Calu3 (cell line): ENCODE data around the gene ORAI1. TPM values are rescaled to one million over a fixed set of nuclear protein-coding genes. Genes with fewer than 3 reads are reported as not detected.
"Not testable (repeated sequence)": the region's sequence is repeated elsewhere in the genome, so short reads cannot be mapped to it uniquely, and the experiment has no call there.

Experiments used
- BruUV-seq: library from RNA; stranded (reverse); fragments of 400-500 nt; replicated peaks from 2 replicates; lab custom pipeline; 2021; lab: Mats Ljungman, UMichigan
- CTCF ChIA-PET: fragments of 300-600 bp; sonication (Branson Sonifier 250); formaldehyde crosslinking; loops from one replicate; lab custom pipeline; 2022; ENCODE audit warnings: antibody characterized with exemption; lab: Charles Lee
- DNase-seq: peaks from one replicate; pipeline ENCODE4 v3.0.0; 2022
- H3K27ac Mint-ChIP-seq: one replicate; pipeline ENCODE4 v1.8.0; 2022; ENCODE audit warnings: mixed read lengths; ENCODE audit not compliant: unreplicated experiment
- H3K27me3 Mint-ChIP-seq: one replicate; pipeline ENCODE4 v1.8.0; 2022; ENCODE audit warnings: mixed read lengths; ENCODE audit not compliant: unreplicated experiment
- H3K36me3 Mint-ChIP-seq: one replicate; pipeline ENCODE4 v1.8.0; 2022; ENCODE audit warnings: mild to moderate bottlenecking, moderate library complexity, mixed read lengths; ENCODE audit not compliant: insufficient read depth, unreplicated experiment
- H3K4me1 Mint-ChIP-seq: one replicate; pipeline ENCODE4 v1.8.0; 2022; ENCODE audit warnings: mild to moderate bottlenecking, low read depth, mixed read lengths; ENCODE audit not compliant: unreplicated experiment
- H3K4me3 Mint-ChIP-seq: one replicate; pipeline ENCODE4 v1.8.0; 2022; ENCODE audit warnings: mild to moderate bottlenecking, low read depth, moderate library complexity, mixed read lengths; ENCODE audit not compliant: unreplicated experiment
- H3K9me3 Mint-ChIP-seq: one replicate; pipeline ENCODE4 v1.8.0; 2022; ENCODE audit warnings: low read depth, mixed read lengths; ENCODE audit not compliant: unreplicated experiment
- intact Hi-C: fragments of 100-400 bp; cut with micrococcal nuclease; formaldehyde crosslinking; loops from one replicate; pipeline ENCODE4 v1.10.0; 2022; ENCODE audit not compliant: unreplicated experiment
- total RNA-seq: library from RNA; stranded (reverse); gene quantifications from 2 replicates; pipeline ENCODE4 v1.2.3, GENCODE V29; 2022
- TF ChIP-seq, protein P1 (sequence below): fragments of 200-600 bp; IDR thresholded peaks from one replicate; pipeline ENCODE4 v1.8.0; 2022; ENCODE audit warnings: antibody characterized with exemption; ENCODE audit not compliant: unreplicated experiment

Gene ORAI1
- total RNA-seq, 1 experiment from 2014 or later, result 35.5 TPM

DNA sequence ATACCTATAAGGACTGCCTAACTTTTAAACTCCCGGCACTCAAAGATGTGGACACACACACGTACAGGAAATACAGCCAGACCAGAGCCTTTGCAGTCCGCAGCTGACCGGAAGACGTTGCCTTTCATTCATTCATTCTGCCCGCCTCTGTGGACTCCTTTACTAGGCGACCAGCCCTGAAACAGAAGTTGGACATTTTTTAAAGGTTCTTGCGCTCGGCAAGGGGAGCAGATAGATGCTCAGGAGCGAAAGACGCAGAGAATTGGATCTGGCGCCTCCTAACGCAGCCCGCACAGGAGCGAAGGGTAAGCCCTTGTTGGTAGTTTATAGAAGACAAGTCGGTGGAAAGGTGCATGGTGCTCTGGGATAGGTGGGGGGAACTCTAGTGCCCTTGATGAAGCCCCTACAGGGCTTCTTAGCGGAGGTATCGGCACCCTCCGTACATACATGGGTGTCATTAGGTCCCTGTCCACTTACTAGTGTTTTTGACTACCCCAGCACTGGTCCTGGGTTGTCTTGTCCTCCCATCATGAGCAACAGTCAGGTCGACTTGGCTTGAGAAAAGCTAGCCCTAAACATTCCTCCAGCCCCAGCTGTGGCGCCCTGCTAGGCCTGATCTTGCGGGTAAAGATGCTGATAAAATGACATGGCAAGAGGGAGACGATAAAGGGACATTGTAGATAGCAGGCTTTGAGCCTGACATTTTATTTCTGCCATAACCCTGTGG, 45.2 kb upstream of the ORAI1 start, which contains the start of gene KDM2B:
KDM2B (minus strand) TSS at position 65 of the 727 bp plus-strand sequence. CDS start 112 bp downstream, outside the sequence.
- BruUV-seq, result no TSS peak
- TF ChIP-seq, protein P1, sequence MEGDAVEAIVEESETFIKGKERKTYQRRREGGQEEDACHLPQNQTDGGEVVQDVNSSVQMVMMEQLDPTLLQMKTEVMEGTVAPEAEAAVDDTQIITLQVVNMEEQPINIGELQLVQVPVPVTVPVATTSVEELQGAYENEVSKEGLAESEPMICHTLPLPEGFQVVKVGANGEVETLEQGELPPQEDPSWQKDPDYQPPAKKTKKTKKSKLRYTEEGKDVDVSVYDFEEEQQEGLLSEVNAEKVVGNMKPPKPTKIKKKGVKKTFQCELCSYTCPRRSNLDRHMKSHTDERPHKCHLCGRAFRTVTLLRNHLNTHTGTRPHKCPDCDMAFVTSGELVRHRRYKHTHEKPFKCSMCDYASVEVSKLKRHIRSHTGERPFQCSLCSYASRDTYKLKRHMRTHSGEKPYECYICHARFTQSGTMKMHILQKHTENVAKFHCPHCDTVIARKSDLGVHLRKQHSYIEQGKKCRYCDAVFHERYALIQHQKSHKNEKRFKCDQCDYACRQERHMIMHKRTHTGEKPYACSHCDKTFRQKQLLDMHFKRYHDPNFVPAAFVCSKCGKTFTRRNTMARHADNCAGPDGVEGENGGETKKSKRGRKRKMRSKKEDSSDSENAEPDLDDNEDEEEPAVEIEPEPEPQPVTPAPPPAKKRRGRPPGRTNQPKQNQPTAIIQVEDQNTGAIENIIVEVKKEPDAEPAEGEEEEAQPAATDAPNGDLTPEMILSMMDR, result no peak
- CTCF ChIA-PET, result interaction anchor here (0.6 kb wide), 2 partner anchors 29 to 213 kb away, joined by 3 read pairs; partner anchors contain the start of gene RHOF
- peak within 1 kb of the TSS; percentile 81 for H3K4me3 Mint-ChIP-seq
- DNase-seq, result no peak
- peaks cover under 1% of the 10 kb centered on the region for H3K27me3 Mint-ChIP-seq
- no peaks in the 10 kb centered on the region for H3K9me3 Mint-ChIP-seq
- intact Hi-C loops, result no loop called here
- H3K36me3 Mint-ChIP-seq, result peaks cover 18% of the 10 kb centered on the region
- peaks cover 11% of the 10 kb centered on the region for H3K4me1 Mint-ChIP-seq
- H3K27ac Mint-ChIP-seq, result peak within 1 kb of the TSS; percentile 82

DNA sequence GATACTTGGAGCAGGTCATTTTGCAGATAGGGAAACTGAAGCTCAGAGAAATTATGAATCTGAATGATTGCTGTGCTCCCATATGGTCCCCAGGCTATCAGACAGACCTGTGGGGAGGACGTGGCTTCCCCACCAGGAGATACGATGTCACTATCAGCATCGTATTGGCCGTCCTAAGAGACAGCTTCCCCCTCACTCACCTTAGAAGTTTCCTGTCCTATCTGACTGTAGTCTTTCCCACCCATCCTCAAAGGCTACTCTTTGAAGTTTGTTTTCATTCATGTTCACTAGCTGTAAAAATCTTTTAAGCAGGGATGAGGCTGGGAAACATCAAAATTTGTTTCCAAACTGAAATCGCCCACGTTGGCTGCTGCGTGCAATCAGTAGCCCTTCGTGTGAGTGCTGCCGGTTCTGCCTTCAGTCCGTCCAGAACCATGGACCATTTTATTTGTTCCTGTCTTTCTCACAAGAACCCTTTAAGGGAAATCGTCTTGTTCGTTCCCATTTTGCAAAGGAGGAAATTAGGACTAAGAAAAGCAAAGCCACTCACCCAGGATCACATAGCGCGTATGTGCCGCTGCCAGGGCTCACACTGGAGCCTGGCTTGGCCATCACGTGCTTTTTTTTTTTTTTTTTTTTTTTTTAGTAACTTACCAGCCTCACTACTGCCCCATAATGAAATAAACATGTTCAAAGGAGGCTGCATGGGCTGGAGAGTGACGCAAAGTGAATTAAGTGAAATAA, 44.5 kb upstream of the ORAI1 start:
- intact Hi-C loops, result no loop called here

GRCh38 chr12:121582583-121583333, 43.6 kb upstream of the ORAI1 start:
- no peaks in the 10 kb centered on the region for H3K9me3 Mint-ChIP-seq
- H3K36me3 Mint-ChIP-seq, result peaks cover 18% of the 10 kb centered on the region
- no peak overlapping the region for H3K27ac Mint-ChIP-seq
- BruUV-seq, result no TSS peak
- no peaks in the 10 kb centered on the region for H3K27me3 Mint-ChIP-seq
- DNase-seq, result no peak
- CTCF ChIA-PET, result interaction anchor here (0.6 to 1.2 kb wide), 2 partner anchors 14 to 30 kb away, joined by 3 to 4 read pairs; no protein-coding TSS in a partner anchor
- intact Hi-C loops, result no loop called here
- no peak overlapping the region for H3K4me3 Mint-ChIP-seq
- TF ChIP-seq, protein P1, result no peak
- peaks cover 11% of the 10 kb centered on the region for H3K4me1 Mint-ChIP-seq

More for the DNA sequence above, 44.5 kb upstream of the ORAI1 start:
- BruUV-seq, result no TSS peak
- no peak for DNase-seq
- Mint-ChIP-seq H3K4me1 (peaks cover 11% of the 10 kb centered on the region), H3K27ac (no peak overlapping the region), H3K27me3 (no peaks in the 10 kb centered on the region), H3K9me3 (no peaks in the 10 kb centered on the region), H3K36me3 (peaks cover 18% of the 10 kb centered on the region), H3K4me3 (no peak overlapping the region)
- TF ChIP-seq, protein P1, result no peak
- CTCF ChIA-PET, result interaction anchor here (0.6 kb wide), 1 partner anchor 29 kb away, joined by 3 read pairs; no protein-coding TSS in a partner anchor

DNA sequence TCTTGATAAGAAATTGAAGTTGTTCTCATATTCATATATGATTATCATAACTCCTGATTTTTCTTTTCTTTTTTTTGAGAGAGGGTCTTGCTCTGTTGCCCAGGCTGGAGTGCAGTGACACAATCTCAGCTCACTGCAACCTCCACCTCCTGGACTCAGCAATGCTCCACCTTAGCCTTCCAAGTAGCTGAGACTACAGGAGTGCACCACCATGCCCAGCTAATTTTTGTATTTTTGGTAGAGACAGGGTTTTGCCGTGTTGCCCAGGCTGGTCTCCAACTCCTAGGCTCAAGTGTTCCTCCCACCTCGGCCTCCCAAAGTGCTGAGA, 43.0 kb upstream of the ORAI1 start:
- CTCF ChIA-PET, result interaction anchor here (0.6 to 1.2 kb wide), 2 partner anchors 15 to 31 kb away, joined by 3 to 4 read pairs; no protein-coding TSS in a partner anchor
- H3K9me3 Mint-ChIP-seq, H3K27me3 Mint-ChIP-seq, H3K4me3 Mint-ChIP-seq, BruUV-seq, H3K27ac Mint-ChIP-seq, DNase-seq, intact Hi-C loops: not testable (repeated sequence)
- Mint-ChIP-seq H3K4me1 (peaks cover 11% of the 10 kb centered on the region), H3K36me3 (peaks cover 18% of the 10 kb centered on the region)

- DNase-seq, H3K27ac Mint-ChIP-seq, H3K27me3 Mint-ChIP-seq, H3K9me3 Mint-ChIP-seq, H3K4me3 Mint-ChIP-seq, BruUV-seq, intact Hi-C loops: not testable (repeated sequence)
- CTCF ChIA-PET, result interaction anchor here (0.7 kb wide), 1 partner anchor 397 kb away, joined by 8 read pairs; no protein-coding TSS in a partner anchor
- Mint-ChIP-seq H3K36me3 (peaks cover 15% of the 10 kb centered on the region), H3K4me1 (peaks cover 11% of the 10 kb centered on the region)
Measured at GRCh38 chr12:121584885-121585284, 41.4 kb upstream of the ORAI1 start.
